GM19025 (cell line): ENCODE measurements around the gene NPVF.

Source experiments
- ATAC-seq: cut with Tn5 transposase; IDR thresholded peaks from one replicate; pipeline ENCODE4 v1.9.1; 2021; ENCODE audit warnings: mild to moderate bottlenecking, low read depth, moderate library complexity; ENCODE audit not compliant: unreplicated experiment

The NPVF gene

GRCh38 chr7:25228386-25228785, at the start of gene NPVF:
TSS of gene NPVF (minus strand) at chr7:25228486. CDS start at chr7:25228439, 47 bp downstream.
- ATAC-seq, result no peak

GRCh38 chr7:25272265-25272664, 44.0 kb upstream of the NPVF start:
- no peak for ATAC-seq

DNA sequence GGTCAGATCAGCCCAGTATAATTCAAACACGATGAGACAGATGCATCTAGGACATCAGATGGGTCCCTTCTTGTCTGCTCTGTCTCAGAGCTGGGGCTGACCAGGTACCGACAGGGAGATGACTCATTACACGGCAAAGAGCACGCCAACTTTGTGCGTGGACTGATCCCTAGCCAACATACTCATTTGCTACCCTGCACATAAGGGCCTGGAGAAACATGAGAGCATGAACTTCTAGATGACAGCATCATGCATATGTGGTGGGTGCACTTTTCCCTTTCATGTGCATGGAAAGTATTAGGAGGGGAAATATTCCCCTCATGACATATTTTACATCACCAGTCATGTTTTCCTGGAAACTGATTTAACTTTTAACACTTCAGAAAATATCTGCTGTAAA, 35.1 kb upstream of the NPVF start:
- no peak for ATAC-seq

DNA sequence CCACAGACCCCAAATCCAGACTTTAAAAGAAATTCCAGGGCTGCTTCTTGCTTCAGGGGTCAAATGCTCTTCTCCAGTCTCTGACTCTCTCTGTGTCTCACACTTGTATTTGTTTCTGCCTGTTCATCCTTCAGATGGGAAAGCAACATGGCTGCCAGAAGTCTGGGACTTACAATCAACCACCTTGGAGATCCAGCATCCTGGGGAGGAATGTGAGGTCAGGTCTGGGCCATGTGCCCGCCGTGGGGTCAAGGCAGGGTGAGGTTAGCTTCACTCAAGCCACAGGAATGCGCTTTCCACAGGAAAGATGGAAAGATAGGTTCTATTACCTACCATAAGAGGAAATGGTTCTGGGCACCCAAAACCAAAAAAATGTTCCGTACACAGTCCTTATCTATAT, 34.3 kb upstream of the NPVF start:
- ATAC-seq, result no peak

GRCh38 chr7:25261545-25262140, 33.4 kb upstream of the NPVF start:
- ATAC-seq, result no peak

- no peak for ATAC-seq
Measured at GRCh38 chr7:25260862-25261494, 32.7 kb upstream of the NPVF start.

- no peak for ATAC-seq
Measured at GRCh38 chr7:25259487-25260243, 31.4 kb upstream of the NPVF start.

- ATAC-seq, result no peak
Measured at GRCh38 chr7:25256333-25256819, 28.1 kb upstream of the NPVF start.

DNA sequence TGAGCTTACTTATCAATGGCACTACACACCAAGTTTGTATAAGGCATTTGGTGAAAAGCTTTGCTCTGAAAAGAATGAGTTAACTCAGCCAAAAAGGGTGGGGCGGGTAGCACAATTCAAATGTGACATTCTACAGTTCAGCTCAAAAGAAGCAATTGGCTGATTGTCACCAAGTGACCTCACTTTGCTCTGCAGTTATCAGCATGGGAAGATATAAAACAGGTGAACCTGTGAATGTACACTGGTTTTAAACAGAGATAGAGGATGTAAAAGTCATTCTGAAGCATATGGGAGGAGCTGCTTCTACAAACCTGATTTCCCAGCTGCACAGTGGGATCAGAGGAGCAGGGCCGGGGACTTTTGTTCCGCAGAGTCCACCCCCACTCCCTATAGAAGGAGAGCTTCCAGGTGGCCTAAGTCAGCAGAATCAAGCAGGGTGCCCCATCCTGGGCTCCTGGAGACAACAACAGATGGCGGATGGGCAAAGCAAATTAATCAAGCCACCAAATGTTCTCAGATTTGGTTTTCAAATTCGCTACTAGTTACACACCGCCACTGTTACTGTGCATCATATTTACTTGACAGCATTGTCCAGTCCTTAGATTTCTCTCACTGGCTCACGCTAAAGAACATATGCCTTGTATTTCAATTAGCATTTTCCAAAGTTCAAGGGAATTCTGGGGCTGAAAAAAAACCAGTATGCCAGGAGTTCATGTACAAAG, 27.5 kb upstream of the NPVF start:
- no peak for ATAC-seq

GRCh38 chr7:25254604-25255003, 26.3 kb upstream of the NPVF start:
- no peak for ATAC-seq

GRCh38 chr7:25253714-25254113, 25.4 kb upstream of the NPVF start:
- ATAC-seq, result no peak

DNA sequence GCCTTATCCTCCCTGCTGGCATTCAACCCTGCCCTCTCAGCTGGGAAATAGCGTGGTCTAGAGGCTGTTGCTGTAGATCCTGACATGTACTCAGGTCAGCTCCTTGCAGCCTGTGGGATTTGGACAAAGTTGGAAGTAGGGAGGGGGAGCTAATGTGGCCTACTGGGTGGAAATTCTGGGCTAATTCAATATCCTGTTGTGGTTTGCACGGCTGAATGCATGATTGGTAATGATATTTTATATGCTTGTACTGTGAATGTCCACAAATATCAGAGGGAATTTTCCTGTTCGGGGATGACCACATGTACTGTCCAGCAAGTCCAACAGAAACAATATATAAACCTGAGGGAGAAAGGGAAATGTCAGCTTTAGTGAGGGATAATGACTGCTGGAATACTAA, 22.1 kb upstream of the NPVF start:
- ATAC-seq, result no peak

GRCh38 chr7:25249772-25250171, 21.5 kb upstream of the NPVF start:
- no peak for ATAC-seq

DNA sequence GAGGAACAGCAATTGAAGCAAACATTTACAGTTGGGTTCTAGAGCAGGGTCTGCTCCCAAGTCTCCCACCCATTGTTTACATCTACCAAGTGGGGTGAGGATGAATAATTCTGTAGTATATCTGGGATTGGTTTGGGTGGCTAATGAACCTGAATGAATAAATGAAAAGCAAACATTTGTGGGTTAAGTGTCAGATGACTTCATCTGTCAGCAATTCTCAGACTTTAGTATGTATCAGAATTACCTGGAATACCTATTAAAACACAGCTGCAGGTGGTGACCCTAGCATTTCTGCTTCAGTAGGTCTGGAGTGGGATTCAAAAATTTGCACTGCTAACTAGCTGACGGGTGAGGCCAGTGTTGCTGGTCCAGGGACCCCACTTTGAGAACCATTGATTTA, 18.0 kb upstream of the NPVF start:
- no peak for ATAC-seq

- no peak for ATAC-seq
Measured at GRCh38 chr7:25244254-25245033, 16.2 kb upstream of the NPVF start.

DNA sequence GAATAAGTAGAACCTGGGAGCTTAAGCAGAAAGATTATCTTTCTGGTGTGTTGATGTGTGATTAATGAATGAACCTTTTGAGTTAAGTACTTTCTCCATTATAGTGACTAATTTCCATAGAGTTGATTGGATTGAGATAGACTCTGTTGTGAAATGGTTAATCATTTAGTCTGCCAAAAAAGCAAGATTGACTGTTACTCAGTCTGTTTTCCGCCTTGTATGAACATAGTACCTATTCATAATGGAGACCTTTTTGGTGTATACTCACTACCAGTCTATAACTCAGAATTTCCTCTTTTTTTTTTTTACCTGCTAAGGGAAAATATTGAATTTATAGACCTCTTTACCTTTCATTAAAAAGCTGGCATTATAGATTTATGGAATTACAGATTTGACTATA, 14.4 kb upstream of the NPVF start:
- ATAC-seq, result no peak

- no peak for ATAC-seq
Measured at GRCh38 chr7:25240896-25241295, 12.6 kb upstream of the NPVF start.

GRCh38 chr7:25240340-25240739, 12.1 kb upstream of the NPVF start:
- no peak for ATAC-seq

DNA sequence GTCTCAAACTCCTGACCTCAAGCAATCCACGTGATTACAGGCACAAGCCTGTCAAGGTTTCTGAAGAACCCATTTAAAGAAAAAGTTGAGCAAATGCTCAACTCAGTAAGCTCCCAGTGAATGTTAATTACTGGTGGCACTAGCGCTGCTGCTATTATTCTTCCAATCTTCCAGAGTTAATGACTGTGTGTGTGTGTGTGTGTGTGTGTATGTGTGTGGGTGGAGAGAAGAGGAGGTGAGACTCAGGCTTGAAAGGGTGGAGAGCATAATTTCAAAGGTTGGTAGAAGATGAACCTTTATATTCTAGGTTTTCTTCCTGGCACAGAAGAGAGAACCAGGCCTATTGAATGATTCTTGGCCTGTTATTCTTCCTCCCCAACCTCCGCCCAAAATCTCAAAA, 11.6 kb upstream of the NPVF start:
- ATAC-seq, result no peak

DNA sequence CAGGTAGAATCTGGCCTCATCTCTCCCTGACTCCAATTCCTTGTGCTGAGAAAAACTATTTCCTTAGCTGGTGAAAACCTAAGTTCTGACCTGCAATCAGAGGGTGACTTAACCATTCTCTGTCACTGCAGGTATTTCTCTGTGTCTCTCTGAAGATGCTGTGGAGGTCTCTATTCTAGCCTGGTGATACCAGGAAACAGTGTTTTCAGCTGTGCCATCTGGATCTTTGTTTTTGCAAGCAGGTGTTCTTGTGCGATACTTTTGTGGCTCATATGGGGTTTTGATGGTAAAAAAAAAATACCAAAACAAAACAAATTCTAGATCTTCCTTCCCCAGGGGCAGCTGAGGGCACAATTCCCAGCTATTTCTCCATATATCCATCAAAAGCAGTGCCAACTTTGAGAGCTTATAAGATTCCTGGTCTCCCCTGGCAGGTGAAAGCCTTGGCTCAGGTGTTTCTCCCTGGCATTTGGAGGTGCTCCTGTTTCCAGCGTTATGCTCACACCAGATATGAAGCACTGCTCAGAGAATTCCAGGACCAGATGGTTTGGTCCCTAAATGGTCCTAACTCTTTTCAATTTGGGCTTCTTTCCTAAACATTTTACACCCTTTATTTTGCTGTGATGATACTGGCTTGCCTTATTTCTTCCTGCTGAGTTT, 9.9 kb upstream of the NPVF start:
- ATAC-seq, result no peak
